Neutrophil (primary cell): Measurements from ENCODE around the gene HNRNPA3.
"Not testable (repeated sequence)": the region's sequence is repeated elsewhere in the genome, so short reads cannot be mapped to it uniquely, and the experiment has no call there.

Experiments
- H3K27ac ChIP-seq: fragments of 200-600 bp; sonication (generic); 2 replicates; pipeline ENCODE4 v1.5.1; 2016; ENCODE audit warnings: mild to moderate bottlenecking, moderate library complexity
- H3K27me3 ChIP-seq: fragments of 200-600 bp; sonication (generic); 2 replicates; pipeline ENCODE4 v1.6.0; 2016; ENCODE audit warnings: mild to moderate bottlenecking
- H3K36me3 ChIP-seq: fragments of 200-600 bp; sonication (generic); 2 replicates; pipeline ENCODE4 v1.5.1; 2017
- H3K4me1 ChIP-seq, 2 experiments: fragments of 200-600 bp in 1 of 2; sonication (generic) in 1 of 2; 1 replicate in 1 of 2; 2 replicates in 1 of 2; pipeline versions ENCODE4 v1.5.1 to v1.6.1; 2013 to 2016; ENCODE audit warnings: low read depth in 1 of 2, low read length in 1 of 2, mild to moderate bottlenecking in 1 of 2, moderate library complexity in 1 of 2; ENCODE audit not compliant: control insufficient read depth in 1 of 2, insufficient read depth in 1 of 2
- H3K4me3 ChIP-seq, 2 experiments: fragments of 200-600 bp in 1 of 2; sonication (generic) in 1 of 2; 1 replicate in 1 of 2; 2 replicates in 1 of 2; pipeline ENCODE4 v1.5.1; 2013 to 2016; ENCODE audit warnings: low read depth in 1 of 2, low read length in 1 of 2, mild to moderate bottlenecking in 1 of 2, moderate library complexity in 1 of 2
- H3K9me3 ChIP-seq: fragments of 200-600 bp; sonication (generic); 2 replicates; pipeline ENCODE4 v1.5.1; 2016
- TF ChIP-seq, protein P1 (sequence below): fragments of 200-600 bp; sonication (generic); IDR thresholded peaks from 2 replicates; pipeline ENCODE4 v1.5.1; 2016; ENCODE audit warnings: antibody characterized with exemption

The HNRNPA3 gene

GRCh38 chr2:177245010-177245422, 32.4 kb downstream of the HNRNPA3 start:
- Histone ChIP-seq H3K27ac (peak overlapping the region; percentile 62), H3K9me3 (no peaks in the 10 kb centered on the region), H3K4me3 (no peak overlapping the region), H3K4me1 (peaks cover 39 to 42% of the 10 kb centered on the region in 2 experiments), H3K27me3 (no peaks in the 10 kb centered on the region), H3K36me3 (no peaks in the 10 kb centered on the region)
- TF ChIP-seq, protein P1, sequence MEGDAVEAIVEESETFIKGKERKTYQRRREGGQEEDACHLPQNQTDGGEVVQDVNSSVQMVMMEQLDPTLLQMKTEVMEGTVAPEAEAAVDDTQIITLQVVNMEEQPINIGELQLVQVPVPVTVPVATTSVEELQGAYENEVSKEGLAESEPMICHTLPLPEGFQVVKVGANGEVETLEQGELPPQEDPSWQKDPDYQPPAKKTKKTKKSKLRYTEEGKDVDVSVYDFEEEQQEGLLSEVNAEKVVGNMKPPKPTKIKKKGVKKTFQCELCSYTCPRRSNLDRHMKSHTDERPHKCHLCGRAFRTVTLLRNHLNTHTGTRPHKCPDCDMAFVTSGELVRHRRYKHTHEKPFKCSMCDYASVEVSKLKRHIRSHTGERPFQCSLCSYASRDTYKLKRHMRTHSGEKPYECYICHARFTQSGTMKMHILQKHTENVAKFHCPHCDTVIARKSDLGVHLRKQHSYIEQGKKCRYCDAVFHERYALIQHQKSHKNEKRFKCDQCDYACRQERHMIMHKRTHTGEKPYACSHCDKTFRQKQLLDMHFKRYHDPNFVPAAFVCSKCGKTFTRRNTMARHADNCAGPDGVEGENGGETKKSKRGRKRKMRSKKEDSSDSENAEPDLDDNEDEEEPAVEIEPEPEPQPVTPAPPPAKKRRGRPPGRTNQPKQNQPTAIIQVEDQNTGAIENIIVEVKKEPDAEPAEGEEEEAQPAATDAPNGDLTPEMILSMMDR: no peak

DNA sequence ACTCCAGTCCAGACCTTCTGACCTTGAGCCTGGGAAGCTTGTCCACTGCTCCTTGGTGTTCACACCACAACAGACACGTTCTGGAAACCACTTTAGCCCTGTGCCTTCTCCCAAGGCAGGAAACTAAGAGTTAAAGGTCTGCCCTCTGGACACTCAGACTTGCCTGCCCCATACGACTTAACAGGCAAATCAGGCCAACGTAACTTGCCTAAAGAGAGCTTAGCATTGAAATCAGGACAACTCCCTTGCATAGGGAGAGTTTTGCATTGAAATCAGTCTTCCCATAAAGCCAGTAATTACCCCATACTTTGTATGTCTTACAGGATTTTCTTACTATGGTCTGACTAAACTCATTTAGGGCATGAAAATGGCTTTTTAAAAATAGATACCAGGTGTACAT, 33.4 kb downstream of the HNRNPA3 start:
- peaks cover 39 to 40% of the 10 kb centered on the region in 2 experiments for H3K4me1 ChIP-seq
- H3K4me3 ChIP-seq: no peak overlapping the region
- H3K27me3 ChIP-seq: no peaks in the 10 kb centered on the region
- TF ChIP-seq, protein P1: no peak
- H3K27ac ChIP-seq: peak overlapping the region; percentile 62
- H3K36me3 ChIP-seq: no peaks in the 10 kb centered on the region
- H3K9me3 ChIP-seq: no peaks in the 10 kb centered on the region

- H3K9me3 ChIP-seq, H3K36me3 ChIP-seq, H3K4me3 ChIP-seq, H3K27me3 ChIP-seq: not testable (repeated sequence)
- peaks cover 39 to 40% of the 10 kb centered on the region in 2 experiments for H3K4me1 ChIP-seq
- H3K27ac ChIP-seq: peak overlapping the region; percentile 33
Observed at GRCh38 chr2:177246523-177247030, 34.0 kb downstream of the HNRNPA3 start.

DNA sequence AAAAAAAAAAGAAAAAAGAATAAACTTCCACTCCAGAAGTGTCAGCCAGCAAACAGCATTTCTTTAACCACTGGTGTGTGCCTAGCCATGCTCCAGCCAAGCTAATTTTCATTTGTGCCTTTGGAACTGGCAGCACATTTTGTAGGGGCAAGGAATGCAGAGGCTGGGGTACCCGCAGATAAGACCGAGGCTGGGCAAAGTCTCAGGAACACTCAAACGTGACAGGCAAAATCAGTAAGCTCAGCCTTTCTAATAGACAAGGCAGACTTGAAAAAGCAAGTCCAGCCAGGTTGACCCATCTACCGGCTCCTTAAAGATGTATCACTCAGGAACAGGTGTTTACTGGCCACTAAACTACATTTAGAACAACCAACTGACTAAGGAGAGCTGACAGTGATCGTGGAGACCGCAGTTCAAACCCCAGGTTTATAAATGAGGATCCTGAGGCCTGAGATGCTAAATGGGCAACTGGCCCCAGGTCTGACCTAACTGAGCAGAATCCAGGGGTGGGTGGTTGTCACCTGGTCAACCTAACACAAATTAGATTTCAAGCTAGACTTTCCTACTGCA, 35.2 kb downstream of the HNRNPA3 start:
- TF ChIP-seq, protein P1: no peak
- no peaks in the 10 kb centered on the region for H3K36me3 ChIP-seq

DNA sequence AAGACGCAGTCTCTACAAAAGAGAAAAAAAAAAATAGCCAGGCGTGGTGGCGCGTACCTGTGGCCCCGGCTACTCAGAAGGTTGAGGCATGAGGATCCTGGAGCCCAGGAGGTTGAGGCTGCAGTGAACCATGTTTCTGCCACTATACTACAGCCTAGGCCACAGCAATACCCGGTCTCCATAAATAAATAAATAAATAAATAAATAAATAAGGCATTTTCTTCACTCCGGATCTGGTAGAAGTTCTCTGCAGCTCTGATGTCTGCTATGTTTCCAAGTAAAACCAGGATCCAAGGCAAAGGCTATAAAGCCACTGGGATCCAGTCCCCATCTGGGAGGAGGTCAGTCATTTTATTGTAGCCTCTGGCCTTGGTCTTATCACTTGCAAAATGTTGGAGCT, 36.4 kb downstream of the HNRNPA3 start:
- Histone ChIP-seq H3K36me3 (no peaks in the 10 kb centered on the region), H3K27me3 (no peaks in the 10 kb centered on the region), H3K4me3 (no peak overlapping the region), H3K9me3 (no peaks in the 10 kb centered on the region), H3K27ac (peak overlapping the region; percentile 63), H3K4me1 (peaks cover 44 to 47% of the 10 kb centered on the region in 2 experiments)
- TF ChIP-seq, protein P1: no peak

More for the DNA sequence above, 35.2 kb downstream of the HNRNPA3 start:
- Histone ChIP-seq H3K27ac (peak overlapping the region; percentile 63), H3K4me1 (peaks cover 39 to 40% of the 10 kb centered on the region in 2 experiments), H3K27me3 (no peaks in the 10 kb centered on the region), H3K4me3 (no peak overlapping the region), H3K9me3 (no peaks in the 10 kb centered on the region)

DNA sequence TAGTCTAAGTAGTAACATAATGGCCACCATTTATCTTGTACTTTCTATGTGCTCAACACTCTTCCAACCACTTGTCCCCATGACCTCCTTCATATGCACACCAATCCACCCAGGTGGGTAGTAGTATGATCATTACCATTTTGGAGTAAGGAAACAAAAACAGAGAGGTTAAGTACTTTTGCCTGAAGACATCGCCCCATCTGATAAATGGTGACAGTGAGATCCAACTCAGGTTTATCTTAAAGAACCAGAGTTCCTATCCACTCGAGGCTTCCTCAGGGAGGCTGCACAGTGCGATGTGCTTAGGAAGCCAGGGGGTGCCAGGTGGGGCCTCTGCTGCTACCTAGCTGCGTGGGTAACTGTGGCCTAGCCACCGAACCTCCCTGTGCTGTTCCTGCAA, 37.9 kb downstream of the HNRNPA3 start:
- Histone ChIP-seq H3K4me1 (peaks cover 55 to 58% of the 10 kb centered on the region in 2 experiments), H3K9me3 (no peaks in the 10 kb centered on the region), H3K27ac (peak overlapping the region; percentile 95), H3K27me3 (no peaks in the 10 kb centered on the region), H3K4me3 (no peak overlapping the region), H3K36me3 (no peaks in the 10 kb centered on the region)
- TF ChIP-seq, protein P1: no peak
